Trophoblast cell (in vitro differentiated cells and primary cell): ENCODE results near the gene CNNM4.

ENCODE experiments used
- DNase-seq, 2 donors: peaks; one replicate each; pipeline ENCODE4 v3.0.0-alpha.2; 2016
- H2AFZ ChIP-seq: 2 replicates; pipeline ENCODE4 v1.6.1; 2013; ENCODE audit warnings: low read length, moderate library complexity, mild to moderate bottlenecking; ENCODE audit not compliant: insufficient read depth, poor library complexity
- H2AK5ac ChIP-seq: 2 replicates; pipeline ENCODE4 v1.6.1; 2013; ENCODE audit warnings: mild to moderate bottlenecking, low read length
- H2BK120ac ChIP-seq: 2 replicates; pipeline ENCODE4 v1.6.1; 2013; ENCODE audit warnings: low read length, mild to moderate bottlenecking, moderate library complexity; ENCODE audit not compliant: insufficient read depth, poor library complexity
- H2BK12ac ChIP-seq: 2 replicates; pipeline ENCODE4 v1.6.1; 2013; ENCODE audit warnings: mild to moderate bottlenecking, low read length, moderate library complexity
- H2BK5ac ChIP-seq: 2 replicates; pipeline ENCODE4 v1.6.1; 2013; ENCODE audit warnings: low read length, low read depth, moderate library complexity, mild to moderate bottlenecking; ENCODE audit not compliant: poor library complexity
- H3K14ac ChIP-seq: 2 replicates; pipeline ENCODE4 v1.6.1; 2013; ENCODE audit warnings: mild to moderate bottlenecking, low read length
- H3K18ac ChIP-seq: 2 replicates; pipeline ENCODE4 v1.6.1; 2013; ENCODE audit warnings: mild to moderate bottlenecking, low read length
- H3K23ac ChIP-seq: 2 replicates; pipeline ENCODE4 v1.6.1; 2013; ENCODE audit warnings: low read length
- H3K27ac ChIP-seq: 2 replicates; pipeline ENCODE4 v1.5.1; 2013; ENCODE audit warnings: low read depth, mild to moderate bottlenecking, inconsistent platforms, low read length, moderate library complexity
- H3K27me3 ChIP-seq: 2 replicates; pipeline ENCODE4 v1.6.1; 2013; ENCODE audit warnings: inconsistent platforms, mild to moderate bottlenecking, low read length, moderate library complexity; ENCODE audit not compliant: insufficient read depth
- H3K36me3 ChIP-seq, 2 experiments: 1 replicate in 1 of 2; 2 replicates in 1 of 2; pipeline ENCODE4 v1.6.1; 2013; ENCODE audit warnings: low read length in 2 of 2, mild to moderate bottlenecking in 2 of 2, moderate library complexity in 1 of 2; ENCODE audit not compliant: insufficient read depth in 2 of 2, control insufficient read depth in 1 of 2
- H3K4ac ChIP-seq: 2 replicates; pipeline ENCODE4 v1.6.1; 2013; ENCODE audit warnings: low read depth, mild to moderate bottlenecking, low read length, moderate library complexity
- H3K4me1 ChIP-seq, 2 experiments: 1 replicate in 1 of 2; 2 replicates in 1 of 2; pipeline ENCODE4 v1.6.1; 2013; ENCODE audit warnings: low read length in 2 of 2, mild to moderate bottlenecking in 2 of 2, moderate library complexity in 1 of 2; ENCODE audit not compliant: insufficient read depth in 2 of 2, control insufficient read depth in 1 of 2
- H3K4me2 ChIP-seq: 2 replicates; pipeline ENCODE4 v1.6.1; 2013; ENCODE audit warnings: inconsistent platforms, mild to moderate bottlenecking, low read length, moderate library complexity
- H3K4me3 ChIP-seq: 2 replicates; pipeline ENCODE4 v1.5.1; 2013; ENCODE audit warnings: mild to moderate bottlenecking, low read depth, low read length, inconsistent platforms
- H3K79me1 ChIP-seq: one replicate; pipeline ENCODE4 v1.6.1; 2013; ENCODE audit warnings: low read length
- H3K79me2 ChIP-seq: 2 replicates; pipeline ENCODE4 v1.6.1; 2013; ENCODE audit warnings: low read length, mild to moderate bottlenecking; ENCODE audit not compliant: control insufficient read depth, insufficient read depth, poor library complexity
- H3K9ac ChIP-seq: 2 replicates; pipeline ENCODE4 v1.6.1; 2013; ENCODE audit warnings: mild to moderate bottlenecking, low read length
- H3K9me3 ChIP-seq: 2 replicates; pipeline ENCODE4 v1.6.1; 2013; ENCODE audit warnings: low read depth, mild to moderate bottlenecking, control low read depth, inconsistent platforms, low read length; ENCODE audit not compliant: insufficient read depth
- H4K12ac ChIP-seq: 2 replicates; pipeline ENCODE4 v1.6.1; 2013; ENCODE audit warnings: low read depth, mild to moderate bottlenecking, low read length, moderate library complexity
- H4K8ac ChIP-seq: 2 replicates; pipeline ENCODE4 v1.6.1; 2013; ENCODE audit warnings: low read depth, mild to moderate bottlenecking, low read length, moderate library complexity
- H4K91ac ChIP-seq: one replicate; pipeline ENCODE4 v1.6.1; 2013; ENCODE audit warnings: low read depth, mild to moderate bottlenecking, low read length, moderate library complexity
- WGBS: extraction: QIAGEN DNeasy Blood & Tissue Kit; methylation state at CpG from one replicate; pipeline ENCODE4 v1.1.7; 2013; ENCODE audit warnings: missing lambda C conversion rate; ENCODE audit not compliant: insufficient read length, insufficient coverage; ENCODE audit errors: extremely low coverage; 5-methylcytosine and 5-hydroxymethylcytosine counted together

Gene CNNM4

DNA sequence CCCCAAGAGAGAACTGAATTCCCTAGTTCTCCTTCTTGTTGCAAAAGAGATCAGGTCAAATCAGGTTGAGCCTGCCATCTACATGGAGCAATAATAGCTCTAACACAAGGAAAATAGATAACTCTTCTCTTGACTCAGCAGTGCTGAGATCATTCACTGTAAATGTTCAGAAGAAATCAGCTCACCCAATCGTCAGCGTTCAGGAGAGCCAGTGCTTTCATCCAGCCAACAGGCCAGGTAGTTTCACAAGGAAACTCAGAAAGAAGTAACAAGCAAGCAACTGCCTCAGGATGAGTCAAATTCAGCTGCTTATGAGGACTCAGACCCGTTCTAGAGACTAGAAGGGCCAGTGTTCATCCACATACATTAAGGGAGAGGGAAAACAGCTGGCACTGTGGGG, 26.8 kb upstream of the CNNM4 start:
- Histone ChIP-seq H4K91ac (no peak overlapping the region), H2BK5ac (no peak overlapping the region), H3K79me2 (no peaks in the 10 kb centered on the region), H3K9ac (no peak overlapping the region), H3K36me3 (peaks cover 9 to 38% of the 10 kb centered on the region in 2 experiments), H4K8ac (no peak overlapping the region), H3K18ac (no peak overlapping the region), H3K27ac (no peak overlapping the region), H3K4me1 (peaks cover 0 to under 1% of the 10 kb centered on the region in 2 experiments), H3K4me3 (no peak overlapping the region), H3K14ac (no peak overlapping the region), H2AFZ (no peak overlapping the region), H3K79me1 (no peaks in the 10 kb centered on the region), H2BK12ac (no peak overlapping the region), H3K23ac (no peak overlapping the region), H2AK5ac (no peak overlapping the region), H3K9me3 (no peaks in the 10 kb centered on the region), H2BK120ac (no peak overlapping the region), H3K27me3 (no peaks in the 10 kb centered on the region), H3K4ac (no peak overlapping the region), H3K4me2 (no peak overlapping the region), H4K12ac (no peak overlapping the region)
- whole genome bisulfite sequencing = no CpG with 5 or more reads among the region's 3 CpGs
- no peak for DNase-seq

DNA sequence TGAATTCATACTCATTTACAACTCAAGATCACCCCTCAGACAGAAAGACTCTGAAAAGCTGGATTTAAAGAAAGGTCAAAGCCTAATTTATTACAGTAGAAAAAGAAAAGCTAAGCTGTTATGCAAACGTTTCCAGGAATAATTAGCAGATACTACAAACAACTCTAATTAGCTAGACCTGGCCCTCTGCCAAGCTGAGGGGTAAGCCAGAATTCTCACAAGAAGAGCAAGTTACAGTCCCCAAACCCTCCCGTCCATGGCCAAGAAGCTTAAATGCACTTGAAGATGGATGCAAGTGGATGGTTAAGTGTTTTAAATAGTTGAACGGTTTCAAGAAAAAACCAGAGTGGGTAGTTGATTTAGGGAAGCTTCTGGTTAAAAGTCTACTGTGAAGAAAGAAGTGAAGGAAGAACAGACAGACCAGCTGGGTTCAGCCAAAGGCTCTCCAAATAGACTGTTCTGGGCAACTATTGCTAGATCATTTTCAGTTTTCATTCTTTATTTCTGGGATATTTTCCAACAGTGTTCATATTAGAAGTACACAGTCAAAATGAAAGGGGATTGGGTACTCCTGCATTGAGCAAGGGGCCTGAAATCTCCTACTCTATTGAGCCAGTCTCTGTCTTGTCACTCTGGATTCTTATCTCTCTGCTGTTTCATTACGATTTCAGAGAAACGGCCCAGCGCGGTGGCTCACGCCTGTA, 25.7 kb upstream of the CNNM4 start:
- Histone ChIP-seq H3K79me2 (peaks cover 3% of the 10 kb centered on the region), H4K8ac (no peak overlapping the region), H3K18ac (no peak overlapping the region)

DNA sequence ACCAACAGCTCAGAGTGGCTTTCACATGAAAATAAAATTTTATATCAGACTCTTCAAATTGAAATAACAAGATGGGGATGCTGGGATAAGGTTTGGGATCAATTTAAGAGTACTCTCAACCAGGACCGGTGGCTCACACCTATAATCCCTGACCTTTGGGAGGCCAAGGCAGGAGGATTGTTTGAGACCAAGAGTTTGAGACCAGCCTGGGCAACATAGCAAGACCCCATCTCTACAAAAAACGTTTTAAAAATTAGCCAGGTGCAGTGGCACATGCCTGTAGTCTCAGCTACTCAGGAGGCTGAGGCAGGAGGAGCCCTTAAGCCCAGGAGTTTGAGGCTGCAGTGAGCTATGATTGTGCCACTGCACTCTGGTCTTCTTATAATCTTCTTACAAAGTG, 23.5 kb upstream of the CNNM4 start:
- WGBS = no CpG with 5 or more reads among the region's 2 CpGs
- peaks cover 4 to 6% of the 10 kb centered on the region in 2 experiments for H3K4me1 ChIP-seq

More for the DNA sequence above, 25.7 kb upstream of the CNNM4 start:
- no peak overlapping the region for H3K9ac ChIP-seq
- 100% methylated on average over 1 of the region's 8 CpGs for WGBS
- H2BK12ac ChIP-seq = no peak overlapping the region
- H3K4me2 ChIP-seq = no peak overlapping the region
- peaks cover 9 to 36% of the 10 kb centered on the region in 2 experiments for H3K36me3 ChIP-seq
- no peak overlapping the region for H3K4me3 ChIP-seq
- H3K4ac ChIP-seq = no peak overlapping the region
- H3K27me3 ChIP-seq = no peaks in the 10 kb centered on the region
- no peak overlapping the region for H2AK5ac ChIP-seq
- H3K4me1 ChIP-seq = peaks cover 4 to 6% of the 10 kb centered on the region in 2 experiments
- H2AFZ ChIP-seq = no peak overlapping the region
- no peak overlapping the region for H2BK120ac ChIP-seq
- no peaks in the 10 kb centered on the region for H3K9me3 ChIP-seq
- no peak for DNase-seq
- no peak overlapping the region for H3K23ac ChIP-seq
- peaks cover 4% of the 10 kb centered on the region for H3K79me1 ChIP-seq
- no peak overlapping the region for H3K14ac ChIP-seq
- H4K12ac ChIP-seq = no peak overlapping the region
- H3K27ac ChIP-seq = no peak overlapping the region
- H4K91ac ChIP-seq = no peak overlapping the region
- H2BK5ac ChIP-seq = no peak overlapping the region

DNA sequence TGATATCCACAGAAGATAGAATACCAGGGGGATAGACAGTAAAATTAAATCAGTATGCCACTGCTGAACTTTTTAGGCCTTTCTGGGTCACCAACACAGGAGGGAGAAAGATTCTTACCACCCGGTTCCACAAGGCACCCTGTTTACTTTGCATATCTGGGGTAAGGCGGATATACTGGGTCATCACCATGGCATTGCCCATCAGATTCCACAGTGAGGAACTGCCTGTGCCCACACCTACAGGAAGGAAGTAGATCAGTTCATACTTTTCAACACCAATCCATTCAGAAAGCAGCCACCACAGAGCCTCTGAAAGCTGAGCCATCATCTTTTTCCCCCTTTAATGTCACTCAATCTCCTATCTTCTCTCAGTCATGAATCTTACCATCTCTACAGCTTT, 22.9 kb upstream of the CNNM4 start:
- WGBS = no CpG with 5 or more reads among the region's 2 CpGs

More for the DNA sequence above, 23.5 kb upstream of the CNNM4 start:
- H3K36me3 ChIP-seq = peaks cover 4 to 21% of the 10 kb centered on the region in 2 experiments
- no peak overlapping the region for H3K4me2 ChIP-seq
- no peaks in the 10 kb centered on the region for H3K9me3 ChIP-seq
- H3K79me1 ChIP-seq = peaks cover 4% of the 10 kb centered on the region
- no peak overlapping the region for H2BK5ac ChIP-seq
- no peak for DNase-seq
- no peak overlapping the region for H3K27ac ChIP-seq
- H4K12ac ChIP-seq = no peak overlapping the region
- no peak overlapping the region for H2BK12ac ChIP-seq
- peaks cover 3% of the 10 kb centered on the region for H3K79me2 ChIP-seq
- no peak overlapping the region for H3K18ac ChIP-seq
- H2BK120ac ChIP-seq = no peak overlapping the region
- no peak overlapping the region for H2AK5ac ChIP-seq
- H3K23ac ChIP-seq = no peak overlapping the region
- H3K27me3 ChIP-seq = no peaks in the 10 kb centered on the region
- no peak overlapping the region for H3K4me3 ChIP-seq
- no peak overlapping the region for H4K8ac ChIP-seq
- H3K4ac ChIP-seq = no peak overlapping the region
- H4K91ac ChIP-seq = no peak overlapping the region
- H3K9ac ChIP-seq = no peak overlapping the region
- no peak overlapping the region for H3K14ac ChIP-seq
- no peak overlapping the region for H2AFZ ChIP-seq

More for the DNA sequence above, 22.9 kb upstream of the CNNM4 start:
- Histone ChIP-seq H3K14ac (no peak overlapping the region), H3K18ac (no peak overlapping the region), H4K91ac (no peak overlapping the region), H3K27ac (no peak overlapping the region), H3K9me3 (no peaks in the 10 kb centered on the region), H3K4me1 (peaks cover 4 to 6% of the 10 kb centered on the region in 2 experiments), H3K36me3 (peaks cover 4 to 21% of the 10 kb centered on the region in 2 experiments), H4K8ac (no peak overlapping the region), H3K4me3 (no peak overlapping the region), H3K23ac (no peak overlapping the region), H3K4ac (no peak overlapping the region), H2BK120ac (no peak overlapping the region), H3K27me3 (no peaks in the 10 kb centered on the region), H2AFZ (no peak overlapping the region), H3K9ac (no peak overlapping the region), H3K79me1 (peaks cover 4% of the 10 kb centered on the region), H2BK5ac (no peak overlapping the region), H2AK5ac (no peak overlapping the region), H3K79me2 (peaks cover 3% of the 10 kb centered on the region), H4K12ac (no peak overlapping the region), H2BK12ac (no peak overlapping the region), H3K4me2 (no peak overlapping the region)
- no peak for DNase-seq
